ENCODE measurements around the gene FOXJ3. TPM values are rescaled to one million over a fixed set of nuclear protein-coding genes. Genes with fewer than 3 reads are reported as not detected.

Gene FOXJ3
- total and polyA plus RNA-seq, 9 donors, result 18.7 to 59.0 (median 49.4) TPM

DNA sequence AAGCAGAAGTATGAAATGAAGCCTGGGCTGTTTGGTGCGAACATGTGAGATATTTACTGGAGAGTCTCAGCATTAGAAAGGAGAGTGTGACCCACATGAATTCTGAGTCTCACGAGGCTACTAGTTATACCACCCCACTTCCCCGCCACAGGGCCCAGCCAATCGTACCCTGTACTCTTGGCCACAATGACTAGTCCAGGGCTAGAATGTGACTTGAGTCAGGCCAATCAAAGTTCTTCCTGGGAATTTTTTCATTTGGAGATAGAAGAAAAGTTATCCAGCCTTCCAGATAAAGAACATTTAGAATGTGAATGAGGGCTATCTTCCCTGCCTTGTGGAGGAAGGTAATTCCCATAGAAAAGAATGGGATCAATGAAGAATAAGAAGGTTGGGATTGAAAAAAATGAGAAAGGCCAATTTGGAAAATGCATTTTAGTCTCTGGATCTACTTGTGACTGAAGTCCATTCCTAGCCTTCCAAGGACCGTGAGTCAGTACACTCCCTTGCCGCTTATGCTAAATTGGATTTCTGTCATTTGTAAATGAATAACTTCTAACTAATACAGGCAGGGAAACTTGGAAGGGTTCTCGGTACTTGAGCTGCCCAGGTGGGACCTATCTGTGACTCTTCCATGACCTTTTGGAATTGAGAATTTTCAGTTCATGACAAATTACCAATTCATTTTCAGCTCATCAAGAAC is 33.2 kb upstream of the FOXJ3 start:
- Histone ChIP-seq H3K4me3 (no peak overlapping the region), H3K27me3 (no peaks in the 10 kb centered on the region), H3K36me3 (no peaks in the 10 kb centered on the region), H3K4me1 (ENCODE audit: insufficient read depth) (no peaks in the 10 kb centered on the region), H3K27ac (no peak overlapping the region), H3K9me3 (no peaks in the 10 kb centered on the region)
- intact Hi-C loops (cut with DNase I), result no loop called here
- WGBS, 3 donors, result 80 to 89% (median 82%) methylated on average over 7 of the region's 7 CpGs
- no peak for TF ChIP-seq POLR2A (IDR thresholded peaks at IDR 0.05)
- no peak for TF ChIP-seq EP300 (IDR thresholded peaks at IDR 0.05)
- TF ChIP-seq CTCF (IDR thresholded peaks at IDR 0.05), result no peak
- no peak for DNase-seq

GRCh38 chr1:42365118-42365517 is 30.1 kb upstream of the FOXJ3 start:
- H3K4me3 ChIP-seq, result no peak overlapping the region
- no peaks in the 10 kb centered on the region for H3K9me3 ChIP-seq
- H3K27ac ChIP-seq, result no peak overlapping the region
- no peaks in the 10 kb centered on the region for H3K4me1 ChIP-seq (ENCODE audit: insufficient read depth)
- TF ChIP-seq CTCF (IDR thresholded peaks at IDR 0.05) (no peak), EP300 (IDR thresholded peaks at IDR 0.05) (no peak)
- 72 to 76% (median 74%) methylated on average over 2 of the region's 2 CpGs for WGBS, 3 donors
- H3K27me3 ChIP-seq, result no peaks in the 10 kb centered on the region
- no peaks in the 10 kb centered on the region for H3K36me3 ChIP-seq
- no peak for DNase-seq
- intact Hi-C loops (cut with DNase I), result no loop called here

GRCh38 chr1:42364542-42364941 is 29.5 kb upstream of the FOXJ3 start:
- Histone ChIP-seq H3K27me3 (no peaks in the 10 kb centered on the region), H3K4me3 (no peak overlapping the region), H3K36me3 (no peaks in the 10 kb centered on the region), H3K4me1 (ENCODE audit: insufficient read depth) (no peaks in the 10 kb centered on the region), H3K27ac (no peak overlapping the region), H3K9me3 (no peaks in the 10 kb centered on the region)
- no peak for DNase-seq
- intact Hi-C loops (cut with DNase I), result no loop called here
- TF ChIP-seq CTCF (IDR thresholded peaks at IDR 0.05) (no peak), EP300 (IDR thresholded peaks at IDR 0.05) (no peak), POLR2A (IDR thresholded peaks at IDR 0.05) (no peak)
- 81 to 94% (median 91%) methylated on average over 2 of the region's 2 CpGs for WGBS, 3 donors

DNA sequence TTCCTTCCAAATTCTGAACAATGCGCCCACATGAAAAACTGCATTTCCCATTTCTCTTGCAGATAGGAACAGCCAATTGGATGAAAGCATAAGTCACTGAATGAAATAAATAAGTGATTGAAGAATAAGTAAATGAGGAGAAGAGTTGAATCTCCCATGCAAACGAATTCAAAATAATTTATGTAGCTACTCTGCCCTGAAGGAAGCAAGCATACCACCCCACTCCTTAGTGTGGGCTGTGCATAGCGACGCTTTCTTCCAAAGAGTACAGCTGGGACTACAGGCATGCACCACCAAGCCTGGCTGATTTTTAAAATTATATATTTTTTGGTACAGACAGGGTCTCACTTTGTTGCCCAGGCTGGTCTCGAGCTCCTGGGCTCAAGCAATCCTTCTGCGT is 29.1 kb upstream of the FOXJ3 start:
- TF ChIP-seq CTCF (IDR thresholded peaks at IDR 0.05), result no peak
- TF ChIP-seq EP300 (IDR thresholded peaks at IDR 0.05), result no peak
- no peak for TF ChIP-seq POLR2A (IDR thresholded peaks at IDR 0.05)
- intact Hi-C loops (cut with DNase I), result no loop called here
- no peak for DNase-seq
- Histone ChIP-seq H3K36me3 (no peaks in the 10 kb centered on the region), H3K4me1 (ENCODE audit: insufficient read depth) (no peaks in the 10 kb centered on the region), H3K27me3 (no peaks in the 10 kb centered on the region), H3K9me3 (no peaks in the 10 kb centered on the region), H3K27ac (no peak overlapping the region), H3K4me3 (no peak overlapping the region)
- 80 to 84% (median 80%) methylated on average over 6 of the region's 6 CpGs for WGBS, 3 donors
